ENCODE results near the gene NXPE3. TPM values are rescaled to one million over a fixed set of nuclear protein-coding genes. Genes with fewer than 3 reads are reported as not detected.

The NXPE3 gene
- total RNA-seq, 3 donors from 2014 or later, result 7.7 to 21.6 (median 17.0) TPM

GRCh38 chr3:101852983-101853840, 74.2 kb downstream of the NXPE3 start:
- intact Hi-C loops (cut with DNase I; ENCODE audit: low total_unique reads), result no loop called here
- TF ChIP-seq POLR2A (IDR thresholded peaks at IDR 0.05) (no peak), POLR2AphosphoS5 (IDR thresholded peaks at IDR 0.05) (peak in 2 of 3 donors; percentile 33 to 67), CTCF (IDR thresholded peaks at IDR 0.05) (no peak)
- no peaks in the 10 kb centered on the region for H3K9me3 ChIP-seq
- H3K36me3 ChIP-seq, result peaks cover 10% of the 10 kb centered on the region
- H3K4me3 ChIP-seq, result peak overlapping the region in 2 of 3 donors; percentile 74 to 79
- H3K27me3 ChIP-seq, result no peaks in the 10 kb centered on the region
- peak overlapping the region; percentile 71 to 83 for H3K27ac ChIP-seq
- no peak for DNase-seq (ENCODE audit: low spot score in 2 of 2)
- H3K4me1 ChIP-seq, result no peaks in the 10 kb centered on the region

GRCh38 chr3:101853982-101854381, 75.0 kb downstream of the NXPE3 start:
- Histone ChIP-seq H3K4me3 (peak overlapping the region in 2 of 3 donors; percentile 74 to 79), H3K36me3 (peaks cover 10% of the 10 kb centered on the region), H3K27ac (peak overlapping the region; percentile 71 to 83)

GRCh38 chr3:101854608-101855304, 75.7 kb downstream of the NXPE3 start:
- Histone ChIP-seq H3K4me3 (peak overlapping the region in 2 of 3 donors; percentile 74 to 79), H3K4me1 (no peaks in the 10 kb centered on the region), H3K27ac (peak overlapping the region; percentile 71 to 83), H3K27me3 (no peaks in the 10 kb centered on the region), H3K9me3 (no peaks in the 10 kb centered on the region), H3K36me3 (peaks cover 10% of the 10 kb centered on the region)
- intact Hi-C loops (cut with DNase I; ENCODE audit: low total_unique reads), result no loop called here
- no peak for DNase-seq (ENCODE audit: low spot score in 2 of 2)
- TF ChIP-seq CTCF (IDR thresholded peaks at IDR 0.05), result no peak
- TF ChIP-seq POLR2A (IDR thresholded peaks at IDR 0.05), result no peak
- peak in 2 of 3 donors; percentile 14 to 30 for TF ChIP-seq POLR2AphosphoS5 (IDR thresholded peaks at IDR 0.05)

More at GRCh38 chr3:101853982-101854381, 75.0 kb downstream of the NXPE3 start:
- intact Hi-C loops (cut with DNase I; ENCODE audit: low total_unique reads), result no loop called here
- no peaks in the 10 kb centered on the region for H3K27me3 ChIP-seq
- DNase-seq (ENCODE audit: low spot score in 2 of 2), result no peak
- H3K4me1 ChIP-seq, result no peaks in the 10 kb centered on the region
- no peaks in the 10 kb centered on the region for H3K9me3 ChIP-seq
- TF ChIP-seq POLR2A (IDR thresholded peaks at IDR 0.05), result no peak
- no peak for TF ChIP-seq CTCF (IDR thresholded peaks at IDR 0.05)
- no peak for TF ChIP-seq POLR2AphosphoS5 (IDR thresholded peaks at IDR 0.05)

GRCh38 chr3:101857301-101857741, 78.3 kb downstream of the NXPE3 start:
- peak overlapping the region in 2 of 3 donors; percentile 74 to 79 for H3K4me3 ChIP-seq
- H3K36me3 ChIP-seq, result peaks cover 10% of the 10 kb centered on the region
- no peaks in the 10 kb centered on the region for H3K4me1 ChIP-seq
- intact Hi-C loops (cut with DNase I; ENCODE audit: low total_unique reads), result no loop called here
- no peak for DNase-seq (ENCODE audit: low spot score in 2 of 2)
- no peaks in the 10 kb centered on the region for H3K9me3 ChIP-seq
- H3K27ac ChIP-seq, result peak overlapping the region; percentile 59 to 71
- no peaks in the 10 kb centered on the region for H3K27me3 ChIP-seq
- no peak for TF ChIP-seq POLR2A (IDR thresholded peaks at IDR 0.05)
- no peak for TF ChIP-seq CTCF (IDR thresholded peaks at IDR 0.05)
- peak in 2 of 3 donors; percentile 38 to 49 for TF ChIP-seq POLR2AphosphoS5 (IDR thresholded peaks at IDR 0.05)
